Spleen (tissue), 7 donors: Measurements from ENCODE around the gene SLC2A3.
"Not testable (repeated sequence)": the region's sequence is repeated elsewhere in the genome, so short reads cannot be mapped to it uniquely, and the experiment has no call there.

ENCODE experiments used
- POLR2A ChIP-seq, 3 donors: fragments of 450-650 bp; IDR thresholded peaks; one replicate each; pipeline ENCODE4 v1.5.1; 2017; ENCODE audit warnings: antibody characterized with exemption in 3 of 3, mild to moderate bottlenecking in 1 of 3
- POLR2AphosphoS5 ChIP-seq, 3 donors: sonication (generic); formaldehyde crosslinking; IDR thresholded peaks; one replicate each; pipeline ENCODE4 v1.5.1; 2017; ENCODE audit warnings: antibody characterized with exemption in 3 of 3
- TF ChIP-seq, protein P1 (sequence below), 11 experiments: fragments of 200-600 bp in 7 of 11; fragments of 450-650 bp in 4 of 11; sonication (generic) in 4 of 11; IDR thresholded peaks in 8 of 11; conservative IDR thresholded peaks in 3 of 11; 1 replicate in 7 of 11; 2 replicates in 4 of 11; pipeline versions ENCODE4 v1.4.0 to v1.8.0; 2016 to 2021; ENCODE audit warnings: antibody characterized with exemption in 11 of 11, inconsistent platforms in 4 of 11, mild to moderate bottlenecking in 1 of 11
- donor health status: DM: no; HTN: no; CAD: no; lungs with moderate emphysema.
- donor health status: DM: no; HTN: no; CAD: no.
- donor health status: DM: no; HTN: no; CAD: no.

DNA sequence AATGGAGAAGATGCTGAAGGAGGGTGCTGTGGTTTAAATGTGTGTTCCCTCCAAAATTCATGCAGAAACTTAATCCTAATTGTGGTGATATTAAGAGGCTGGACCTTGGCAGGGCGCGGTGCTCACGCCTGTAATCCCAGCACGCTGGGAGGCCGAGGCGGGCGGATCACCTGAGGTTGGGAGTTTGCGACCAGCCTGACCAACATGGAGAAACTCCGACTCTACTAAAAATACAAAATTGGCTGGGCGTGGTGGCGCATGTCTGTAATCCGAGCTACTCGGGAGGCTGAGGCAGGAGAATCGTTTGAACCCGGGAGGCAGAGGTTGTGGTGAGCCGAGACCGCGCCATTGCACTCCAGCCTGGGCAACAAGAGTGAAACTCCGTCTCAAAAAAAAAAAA, 18.9 kb upstream of the SLC2A3 start:
- TF ChIP-seq POLR2AphosphoS5, POLR2A (IDR thresholded peaks at IDR 0.05): not testable (repeated sequence)
- TF ChIP-seq, protein P1, sequence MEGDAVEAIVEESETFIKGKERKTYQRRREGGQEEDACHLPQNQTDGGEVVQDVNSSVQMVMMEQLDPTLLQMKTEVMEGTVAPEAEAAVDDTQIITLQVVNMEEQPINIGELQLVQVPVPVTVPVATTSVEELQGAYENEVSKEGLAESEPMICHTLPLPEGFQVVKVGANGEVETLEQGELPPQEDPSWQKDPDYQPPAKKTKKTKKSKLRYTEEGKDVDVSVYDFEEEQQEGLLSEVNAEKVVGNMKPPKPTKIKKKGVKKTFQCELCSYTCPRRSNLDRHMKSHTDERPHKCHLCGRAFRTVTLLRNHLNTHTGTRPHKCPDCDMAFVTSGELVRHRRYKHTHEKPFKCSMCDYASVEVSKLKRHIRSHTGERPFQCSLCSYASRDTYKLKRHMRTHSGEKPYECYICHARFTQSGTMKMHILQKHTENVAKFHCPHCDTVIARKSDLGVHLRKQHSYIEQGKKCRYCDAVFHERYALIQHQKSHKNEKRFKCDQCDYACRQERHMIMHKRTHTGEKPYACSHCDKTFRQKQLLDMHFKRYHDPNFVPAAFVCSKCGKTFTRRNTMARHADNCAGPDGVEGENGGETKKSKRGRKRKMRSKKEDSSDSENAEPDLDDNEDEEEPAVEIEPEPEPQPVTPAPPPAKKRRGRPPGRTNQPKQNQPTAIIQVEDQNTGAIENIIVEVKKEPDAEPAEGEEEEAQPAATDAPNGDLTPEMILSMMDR (IDR thresholded peaks at IDR 0.05 in 8 of 11, conservative IDR thresholded peaks at IDR 0.05 in 3 of 11) = not testable (repeated sequence)
